Measurements from ENCODE around the gene ZNF564. TPM values are rescaled to one million over a fixed set of nuclear protein-coding genes. Genes with fewer than 3 reads are reported as not detected.

ZNF564 gene
- total RNA-seq, 1 donor from 2014 or later = 26.6 TPM

GRCh38 chr19:12564016-12564664 is 12.9 kb upstream of the ZNF564 start:
- ChIA-PET POLR2A (interaction anchor here (0.7 to 2.1 kb wide), 3 partner anchors 11 to 282 kb away, joined by 4 to 7 read pairs (median 5); a partner anchor contains a TSS), CTCF (interaction anchor here (0.6 to 7.7 kb wide), 9 partner anchors 10 to 641 kb away, joined by 3 to 67 read pairs (median 4); partner anchors contain the start of genes MAN2B1, WDR83, ZNF490 and ZNF791)
- no peak overlapping the region for H3K27ac Mint-ChIP-seq
- intact Hi-C loops (cut with micrococcal nuclease) = loop anchor here (1.0 to 5.0 kb wide), 8 partner anchors 46 to 362 kb away; partner anchors contain the start of genes ZNF490 and ZNF791
- H3K36me3 Mint-ChIP-seq (ENCODE audit: low read depth) = no peaks in the 10 kb centered on the region
- peak; percentile 100 for ATAC-seq (ENCODE audit: low read depth)
- TF ChIP-seq CTCF (IDR thresholded peaks at IDR 0.05) = no peak
- peaks cover 6% of the 10 kb centered on the region for H3K4me1 Mint-ChIP-seq
- H3K4me3 Mint-ChIP-seq = no peak overlapping the region
- no peaks in the 10 kb centered on the region for H3K27me3 Mint-ChIP-seq
- DNase-seq = peak; percentile 91
- H3K9me3 Mint-ChIP-seq = no peaks in the 10 kb centered on the region

- Mint-ChIP-seq H3K4me3 (peak overlapping the region; percentile 8), H3K27ac (no peak overlapping the region), H3K27me3 (no peaks in the 10 kb centered on the region), H3K9me3 (no peaks in the 10 kb centered on the region), H3K36me3 (ENCODE audit: low read depth) (peaks cover 6% of the 10 kb centered on the region), H3K4me1 (peaks cover 18% of the 10 kb centered on the region)
- TF ChIP-seq CTCF (IDR thresholded peaks at IDR 0.05) = no peak
- DNase-seq = no peak
- ChIA-PET CTCF (no interaction called here), POLR2A (interaction anchor here (0.5 to 1.0 kb wide), 3 partner anchors 70 to 1240 kb away, joined by 3 to 4 read pairs (median 3); partner anchors contain the start of gene ZSWIM4)
- no peak for ATAC-seq (ENCODE audit: low read depth)
- intact Hi-C loops (cut with micrococcal nuclease) = loop anchor here (10.0 kb wide), 1 partner anchor 571 kb away; no protein-coding TSS in a partner anchor
Measured at GRCh38 chr19:12555456-12555930, 4.2 kb upstream of the ZNF564 start.

GRCh38 chr19:12546903-12547302 is 4.4 kb downstream of the ZNF564 start:
- Mint-ChIP-seq H3K4me3 (no peak overlapping the region), H3K4me1 (peaks cover 65% of the 10 kb centered on the region), H3K36me3 (ENCODE audit: low read depth) (peaks cover 49% of the 10 kb centered on the region), H3K27me3 (no peaks in the 10 kb centered on the region), H3K27ac (peak overlapping the region; percentile 30), H3K9me3 (no peaks in the 10 kb centered on the region)
- no peak for TF ChIP-seq CTCF (IDR thresholded peaks at IDR 0.05)
- ATAC-seq (ENCODE audit: low read depth) (no peak), DNase-seq (no peak)
- ChIA-PET CTCF (no interaction called here), POLR2A (no interaction called here)
- intact Hi-C loops (cut with micrococcal nuclease) = no loop called here

GRCh38 chr19:12546068-12546467 is 5.2 kb downstream of the ZNF564 start:
- DNase-seq (no peak), ATAC-seq (ENCODE audit: low read depth) (no peak)
- ChIA-PET CTCF (no interaction called here), POLR2A (no interaction called here)
- Mint-ChIP-seq H3K27ac (no peak overlapping the region), H3K4me1 (peaks cover 57% of the 10 kb centered on the region), H3K4me3 (no peak overlapping the region), H3K9me3 (no peaks in the 10 kb centered on the region), H3K36me3 (ENCODE audit: low read depth) (peaks cover 43% of the 10 kb centered on the region), H3K27me3 (no peaks in the 10 kb centered on the region)
- TF ChIP-seq CTCF (IDR thresholded peaks at IDR 0.05) = no peak
- intact Hi-C loops (cut with micrococcal nuclease) = no loop called here

GRCh38 chr19:12545267-12545666 is 6.0 kb downstream of the ZNF564 start:
- H3K36me3 Mint-ChIP-seq (ENCODE audit: low read depth) = peaks cover 44% of the 10 kb centered on the region
- H3K27me3 Mint-ChIP-seq = no peaks in the 10 kb centered on the region
- TF ChIP-seq CTCF (IDR thresholded peaks at IDR 0.05) = no peak
- H3K9me3 Mint-ChIP-seq = no peaks in the 10 kb centered on the region
- peak overlapping the region; percentile 8 for H3K27ac Mint-ChIP-seq
- intact Hi-C loops (cut with micrococcal nuclease) = no loop called here
- ChIA-PET POLR2A (no interaction called here), CTCF (no interaction called here)
- no peak for DNase-seq
- ATAC-seq (ENCODE audit: low read depth) = no peak
- H3K4me3 Mint-ChIP-seq = no peak overlapping the region
- peaks cover 53% of the 10 kb centered on the region for H3K4me1 Mint-ChIP-seq
